Naive thymus-derived CD4-positive, alpha-beta T cell (primary cell): Measurements from ENCODE around the gene TSG101. TPM values are rescaled to one million over a fixed set of nuclear protein-coding genes. Genes with fewer than 3 reads are reported as not detected.
A peak's percentile ranks its signal among the peaks of the same experiment; 100 is the strongest.

Experiments
- ATAC-seq: fragments of 150-1000 bp; cut with Tn5 transposase; 2 replicates; pipeline ENCODE4 v1.10.0; 2021; ENCODE audit warnings: mild to moderate bottlenecking, moderate library complexity
- CTCF ChIA-PET: fragments of 350-600 bp; sonication (Branson Sonifier 250); formaldehyde crosslinking; loops from one replicate; lab custom pipeline; 2021; ENCODE audit warnings: antibody characterized with exemption; lab: Charles Lee
- POLR2A ChIA-PET: fragments of 350-600 bp; sonication (Branson Sonifier 250); formaldehyde crosslinking; loops from one replicate; lab custom pipeline; 2021; ENCODE audit warnings: antibody characterized with exemption, inconsistent platforms; lab: Charles Lee
- DNase-seq, 9 donors: peaks; one replicate each; pipeline versions ENCODE4 v3.0.0 to v3.0.0-alpha.2; 2020 to 2022; ENCODE audit warnings: mixed read lengths in 1 of 9
- H3K27ac ChIP-seq: one replicate; pipeline ENCODE4 v1.7.0; 2013; ENCODE audit warnings: mild to moderate bottlenecking, low read depth, low read length, moderate library complexity
- H3K27me3 ChIP-seq, 2 donors: one replicate each; pipeline ENCODE4 v1.7.0; 2013; ENCODE audit warnings: low read length in 2 of 2, mild to moderate bottlenecking in 2 of 2, moderate library complexity in 2 of 2; ENCODE audit not compliant: control insufficient read depth in 2 of 2, insufficient read depth in 2 of 2
- H3K36me3 ChIP-seq, 3 experiments: 1 replicate in 2 of 3; 2 replicates in 1 of 3; pipeline ENCODE4 v1.7.0; 2013; ENCODE audit warnings: low read length in 3 of 3, mild to moderate bottlenecking in 3 of 3, moderate library complexity in 1 of 3; ENCODE audit not compliant: insufficient read depth in 3 of 3, control insufficient read depth in 2 of 3
- H3K4me1 ChIP-seq, 2 donors: one replicate each; pipeline ENCODE4 v1.7.0; 2013; ENCODE audit warnings: low read length in 2 of 2, mild to moderate bottlenecking in 2 of 2, moderate library complexity in 1 of 2; ENCODE audit not compliant: control insufficient read depth in 2 of 2, insufficient read depth in 2 of 2
- H3K4me3 ChIP-seq: 2 replicates; pipeline ENCODE4 v1.7.0; 2013; ENCODE audit warnings: mild to moderate bottlenecking, low read length
- H3K9me3 ChIP-seq, 3 experiments: 1 replicate in 2 of 3; 2 replicates in 1 of 3; pipeline ENCODE4 v1.7.0; 2013; ENCODE audit warnings: low read length in 3 of 3; ENCODE audit not compliant: control insufficient read depth in 2 of 3
- H3K27ac Mint-ChIP-seq, 9 donors: one replicate each; pipeline ENCODE4 v1.8.0; 2020 to 2022; ENCODE audit warnings: mixed read lengths in 9 of 9, mild to moderate bottlenecking in 8 of 9, moderate library complexity in 5 of 9, inconsistent platforms in 2 of 9
- H3K27me3 Mint-ChIP-seq, 5 donors: one replicate each; pipeline ENCODE4 v1.8.0; 2021 to 2022; ENCODE audit warnings: mixed read lengths in 5 of 5, mild to moderate bottlenecking in 1 of 5
- H3K36me3 Mint-ChIP-seq, 5 donors: one replicate each; pipeline ENCODE4 v1.8.0; 2020 to 2022; ENCODE audit warnings: mixed read lengths in 5 of 5, mild to moderate bottlenecking in 3 of 5, inconsistent platforms in 1 of 5
- H3K4me1 Mint-ChIP-seq, 7 donors: one replicate each; pipeline ENCODE4 v1.8.0; 2020 to 2022; ENCODE audit warnings: mixed read lengths in 7 of 7, mild to moderate bottlenecking in 3 of 7, inconsistent platforms in 1 of 7
- H3K4me3 Mint-ChIP-seq, 10 donors: one replicate each; pipeline ENCODE4 v1.8.0; 2020 to 2022; ENCODE audit warnings: mild to moderate bottlenecking in 10 of 10, mixed read lengths in 10 of 10, moderate library complexity in 6 of 10, inconsistent platforms in 2 of 10
- H3K9me3 Mint-ChIP-seq, 11 donors: one replicate each; pipeline ENCODE4 v1.8.0; 2020 to 2022; ENCODE audit warnings: mixed read lengths in 11 of 11, mild to moderate bottlenecking in 4 of 11, inconsistent platforms in 1 of 11, moderate library complexity in 1 of 11
- intact Hi-C, 2 donors: fragments of 100-400 bp; cut with micrococcal nuclease; formaldehyde crosslinking; loops; one replicate each; pipeline ENCODE4 v1.15.1; 2023
- polyA plus RNA-seq, 2 donors: library from polyadenylated mRNA; unstranded; fragments of 300-500 nt; fragmentation: Illumina TruSeq; gene quantifications; one replicate each; pipeline ENCODE4 v1.2.3, GENCODE V29; 2021
- total RNA-seq, 6 experiments: library from RNA in 5 of 6; stranded (reverse) in 5 of 6; gene quantifications; 1 replicate in 5 of 6; 2 replicates in 1 of 6; pipeline ENCODE4 v1.2.3 and lab custom pipeline; 2021 to 2026

TSG101 gene
- total and polyA plus RNA-seq, 7 experiments from 2014 or later, result 16.8 to 61.4 (median 40.8) TPM

DNA sequence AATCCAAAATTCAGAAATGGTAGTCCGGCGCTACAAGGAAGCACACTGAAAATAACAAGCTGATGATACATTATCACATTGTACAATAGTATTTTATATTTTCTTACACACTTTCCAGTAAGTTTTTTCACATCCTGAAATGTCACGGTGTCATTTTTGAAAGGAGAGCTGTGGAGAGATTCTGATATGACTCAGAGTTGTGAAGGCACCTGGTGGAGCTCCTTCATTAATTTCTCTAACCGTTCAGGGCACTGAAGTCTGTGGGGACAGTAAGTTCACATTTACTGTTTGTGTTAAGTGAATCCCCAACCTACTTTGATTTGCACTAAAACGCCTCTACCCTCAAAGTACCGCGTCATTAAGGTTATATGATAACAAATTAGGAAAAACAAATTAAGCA is 57.8 kb downstream of the TSG101 start:
- Histone ChIP-seq H3K36me3 (no peaks in the 10 kb centered on the region), H3K4me1 (no peaks in the 10 kb centered on the region), H3K27ac (no peak overlapping the region), H3K27me3 (no peaks in the 10 kb centered on the region), H3K9me3 (no peaks in the 10 kb centered on the region), H3K4me3 (no peak overlapping the region)
- intact Hi-C loops, result no loop called here
- H3K4me1 Mint-ChIP-seq, result peaks cover 0 to 5% (median 0%) of the 10 kb centered on the region in 7 donors
- no peak overlapping the region for H3K27ac Mint-ChIP-seq
- H3K9me3 Mint-ChIP-seq, result no peaks in the 10 kb centered on the region
- no peak overlapping the region for H3K4me3 Mint-ChIP-seq
- peaks cover 0 to 7% (median 3%) of the 10 kb centered on the region in 5 donors for H3K36me3 Mint-ChIP-seq
- ATAC-seq (no peak), DNase-seq (no peak)
- H3K27me3 Mint-ChIP-seq, result no peaks in the 10 kb centered on the region
- CTCF ChIA-PET, result no interaction called here
- POLR2A ChIA-PET, result no interaction called here

DNA sequence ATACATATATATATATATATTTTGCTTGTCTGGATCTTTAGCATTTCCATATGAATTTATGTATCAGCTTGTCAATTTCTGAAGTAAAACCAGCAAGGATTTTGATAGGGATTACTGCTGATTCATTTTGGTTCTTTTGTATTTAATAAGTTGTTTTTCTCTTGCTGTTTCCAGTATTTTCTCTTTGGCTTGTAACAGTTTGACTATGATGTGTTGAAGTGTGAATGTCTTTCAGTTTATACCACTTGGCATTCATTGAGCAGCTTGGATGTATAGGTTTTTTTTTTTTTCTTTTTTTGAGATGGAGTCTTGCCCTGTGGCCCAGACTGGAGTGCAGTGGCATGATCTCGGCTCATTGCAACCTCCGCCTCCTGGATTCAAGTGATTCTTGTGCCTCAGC is 58.7 kb downstream of the TSG101 start:
- CTCF ChIA-PET, result no interaction called here
- Mint-ChIP-seq H3K9me3 (no peaks in the 10 kb centered on the region), H3K27ac (no peak overlapping the region), H3K36me3 (peaks cover 0 to 3% (median 2%) of the 10 kb centered on the region in 5 donors), H3K4me3 (no peak overlapping the region), H3K27me3 (no peaks in the 10 kb centered on the region), H3K4me1 (peaks cover 0 to 9% (median 0%) of the 10 kb centered on the region in 7 donors)
- DNase-seq (no peak), ATAC-seq (no peak)
- H3K27ac ChIP-seq, result no peak overlapping the region
- H3K4me3 ChIP-seq, result no peak overlapping the region
- H3K4me1 ChIP-seq, result no peaks in the 10 kb centered on the region
- no peaks in the 10 kb centered on the region for H3K9me3 ChIP-seq
- no peaks in the 10 kb centered on the region for H3K36me3 ChIP-seq
- no peaks in the 10 kb centered on the region for H3K27me3 ChIP-seq
- intact Hi-C loops, result no loop called here
- POLR2A ChIA-PET, result no interaction called here

DNA sequence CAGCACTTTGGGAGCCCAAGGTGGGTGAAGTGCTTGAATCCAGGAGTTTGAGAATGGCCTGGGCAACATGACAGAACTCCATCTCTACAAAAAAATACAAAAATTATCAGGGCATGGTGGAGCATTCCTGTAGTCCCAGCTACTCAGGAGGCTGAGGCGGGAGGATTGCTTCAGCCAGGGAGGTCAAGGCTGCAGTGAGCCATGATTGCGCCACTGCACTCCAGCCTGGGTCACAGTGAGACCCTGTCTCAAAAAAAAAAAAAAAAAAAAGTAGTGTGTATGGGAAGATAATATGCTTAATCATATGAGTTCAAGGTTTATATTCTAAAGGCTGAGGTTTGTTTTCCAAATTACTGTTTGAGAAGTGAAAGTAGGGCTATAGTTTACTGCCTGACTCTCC is 60.3 kb downstream of the TSG101 start:
- H3K27ac ChIP-seq, result no peak overlapping the region
- H3K27me3 ChIP-seq, result no peaks in the 10 kb centered on the region
- CTCF ChIA-PET, result no interaction called here
- intact Hi-C loops, result no loop called here
- no peaks in the 10 kb centered on the region for H3K9me3 ChIP-seq
- POLR2A ChIA-PET, result no interaction called here
- no peak for ATAC-seq
- no peaks in the 10 kb centered on the region for H3K4me1 ChIP-seq
- Mint-ChIP-seq H3K27ac (peak overlapping the region in 2 of 9 donors; percentile 1), H3K4me1 (peaks cover 0 to 9% (median 0%) of the 10 kb centered on the region in 7 donors), H3K4me3 (no peak overlapping the region), H3K9me3 (no peaks in the 10 kb centered on the region), H3K36me3 (peaks cover 0 to 3% (median 0%) of the 10 kb centered on the region in 5 donors), H3K27me3 (no peaks in the 10 kb centered on the region)
- no peak overlapping the region for H3K4me3 ChIP-seq
- DNase-seq, result no peak
- no peaks in the 10 kb centered on the region for H3K36me3 ChIP-seq

DNA sequence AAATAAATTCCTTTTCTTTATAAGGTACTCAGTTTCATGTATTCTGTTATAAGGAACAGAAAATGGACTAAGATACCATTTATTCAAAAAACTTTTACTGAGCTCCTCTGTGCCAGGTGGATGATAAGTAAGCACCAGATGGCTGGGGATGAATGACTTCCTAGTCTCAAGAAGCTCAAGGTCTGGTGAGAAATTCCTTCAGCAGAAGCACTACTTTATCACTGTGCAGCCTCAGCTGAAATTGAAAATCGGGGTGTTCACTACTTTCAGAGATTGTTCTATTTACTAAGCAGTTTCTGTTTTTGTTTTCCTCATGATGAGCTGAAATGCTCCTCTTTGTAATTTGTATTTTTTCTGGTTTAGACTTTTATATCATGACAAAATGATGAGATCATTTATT is 63.3 kb downstream of the TSG101 start:
- Mint-ChIP-seq H3K27me3 (no peaks in the 10 kb centered on the region), H3K27ac (peak overlapping the region in 2 of 9 donors; percentile 20 to 66), H3K9me3 (no peaks in the 10 kb centered on the region), H3K36me3 (peaks cover 0 to 3% (median 0%) of the 10 kb centered on the region in 5 donors), H3K4me1 (peaks cover 0 to 9% (median 0%) of the 10 kb centered on the region in 7 donors), H3K4me3 (no peak overlapping the region)
- H3K4me3 ChIP-seq, result no peak overlapping the region
- no peaks in the 10 kb centered on the region for H3K27me3 ChIP-seq
- no peak for DNase-seq
- H3K36me3 ChIP-seq, result no peaks in the 10 kb centered on the region
- H3K9me3 ChIP-seq, result no peaks in the 10 kb centered on the region
- ChIA-PET POLR2A (no interaction called here), CTCF (no interaction called here)
- intact Hi-C loops, result no loop called here
- no peaks in the 10 kb centered on the region for H3K4me1 ChIP-seq
- ATAC-seq, result no peak
- H3K27ac ChIP-seq, result no peak overlapping the region

DNA sequence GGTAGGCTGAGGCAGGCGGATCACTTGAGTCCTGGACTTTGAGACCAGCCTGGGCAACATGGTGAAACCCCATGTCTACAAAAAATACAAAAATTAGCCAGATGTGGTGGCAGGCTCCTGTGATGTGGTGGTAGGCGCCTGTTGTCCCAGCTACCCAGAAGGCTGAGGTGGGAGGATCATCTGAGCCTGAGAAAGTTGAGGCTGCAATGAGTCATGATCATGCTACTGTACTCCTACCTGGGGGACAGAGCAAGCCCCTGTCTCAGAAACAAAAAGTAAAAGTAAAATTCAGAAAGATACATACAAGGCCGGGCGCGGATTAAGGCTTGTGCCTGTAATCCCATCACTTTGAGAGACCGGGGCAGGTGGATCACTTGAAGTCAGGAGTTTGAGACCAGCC is 64.8 kb downstream of the TSG101 start:
- ATAC-seq, result no peak
- no peak overlapping the region for H3K27ac ChIP-seq
- Mint-ChIP-seq H3K27me3 (peaks cover 0 to 4% (median 0%) of the 10 kb centered on the region in 5 donors), H3K9me3 (no peaks in the 10 kb centered on the region), H3K36me3 (peaks cover 0 to 3% (median 0%) of the 10 kb centered on the region in 5 donors), H3K27ac (peak overlapping the region in 1 of 9 donors; percentile 12), H3K4me3 (no peak overlapping the region), H3K4me1 (peaks cover 0 to 9% (median 0%) of the 10 kb centered on the region in 7 donors)
- ChIA-PET CTCF (no interaction called here), POLR2A (no interaction called here)
- no peak overlapping the region for H3K4me3 ChIP-seq
- no peaks in the 10 kb centered on the region for H3K4me1 ChIP-seq
- intact Hi-C loops, result no loop called here
- no peaks in the 10 kb centered on the region for H3K9me3 ChIP-seq
- no peaks in the 10 kb centered on the region for H3K27me3 ChIP-seq
- no peak for DNase-seq
- H3K36me3 ChIP-seq, result no peaks in the 10 kb centered on the region

DNA sequence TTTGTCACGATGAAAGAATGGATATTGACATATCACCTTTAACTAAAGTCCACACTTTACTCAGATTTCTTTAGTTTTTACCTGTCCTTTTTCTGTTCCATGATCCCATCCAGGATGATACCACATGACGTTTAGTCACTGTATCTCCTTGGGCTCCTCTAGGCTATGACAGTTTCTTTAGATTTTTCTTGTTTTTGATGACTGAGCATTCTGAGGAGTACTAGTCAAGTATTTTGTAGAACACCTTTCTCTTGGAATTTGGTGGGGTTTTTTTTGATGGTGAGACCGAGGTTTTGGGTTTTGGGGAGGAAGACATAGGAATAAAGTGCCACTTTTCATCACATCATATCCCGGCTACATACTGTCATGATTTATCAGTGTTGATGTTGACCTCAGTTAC is 67.1 kb downstream of the TSG101 start:
- POLR2A ChIA-PET, result no interaction called here
- H3K4me1 Mint-ChIP-seq, result peaks cover 0 to 5% (median 0%) of the 10 kb centered on the region in 7 donors
- CTCF ChIA-PET, result no interaction called here
- no peak overlapping the region for H3K27ac Mint-ChIP-seq
- Histone ChIP-seq H3K27ac (no peak overlapping the region), H3K36me3 (no peaks in the 10 kb centered on the region), H3K27me3 (no peaks in the 10 kb centered on the region), H3K4me1 (no peaks in the 10 kb centered on the region), H3K9me3 (no peaks in the 10 kb centered on the region), H3K4me3 (no peak overlapping the region)
- ATAC-seq (no peak), DNase-seq (no peak)
- intact Hi-C loops, result no loop called here
- peaks cover 0 to 9% (median 3%) of the 10 kb centered on the region in 5 donors for H3K27me3 Mint-ChIP-seq
- H3K36me3 Mint-ChIP-seq, result no peaks in the 10 kb centered on the region
- H3K4me3 Mint-ChIP-seq, result no peak overlapping the region
- no peaks in the 10 kb centered on the region for H3K9me3 Mint-ChIP-seq

DNA sequence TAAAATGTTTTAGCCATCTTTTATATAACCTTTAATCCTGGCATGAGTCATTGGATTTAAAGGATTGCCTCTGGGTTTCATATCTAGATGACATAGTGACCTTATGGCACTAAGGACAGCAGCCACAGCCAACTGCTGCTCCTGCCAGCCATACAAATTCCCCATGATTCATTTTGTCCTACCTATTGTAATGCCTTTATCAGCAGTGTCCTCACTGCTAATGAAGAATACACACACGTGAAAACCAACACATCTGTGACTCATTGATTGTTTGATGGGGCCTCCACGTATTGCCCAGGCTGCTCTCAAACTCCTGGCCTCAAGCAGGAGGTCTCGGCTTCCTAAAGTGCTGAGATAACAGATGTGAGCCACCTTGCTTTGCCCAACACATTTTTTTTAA is 69.3 kb downstream of the TSG101 start:
- Mint-ChIP-seq H3K27me3 (peaks cover 0 to 9% (median 3%) of the 10 kb centered on the region in 5 donors), H3K4me1 (peaks cover 0 to 2% (median 0%) of the 10 kb centered on the region in 7 donors), H3K9me3 (no peaks in the 10 kb centered on the region), H3K36me3 (no peaks in the 10 kb centered on the region), H3K4me3 (no peak overlapping the region), H3K27ac (no peak overlapping the region)
- H3K4me3 ChIP-seq, result no peak overlapping the region
- intact Hi-C loops, result no loop called here
- no peaks in the 10 kb centered on the region for H3K9me3 ChIP-seq
- no peak for ATAC-seq
- ChIA-PET POLR2A (no interaction called here), CTCF (no interaction called here)
- no peaks in the 10 kb centered on the region for H3K4me1 ChIP-seq
- H3K36me3 ChIP-seq, result no peaks in the 10 kb centered on the region
- no peaks in the 10 kb centered on the region for H3K27me3 ChIP-seq
- H3K27ac ChIP-seq, result no peak overlapping the region
- DNase-seq, result no peak
